ENCODE results near the gene UBE2V1. TPM values are rescaled to one million over a fixed set of nuclear protein-coding genes. Genes with fewer than 3 reads are reported as not detected.

UBE2V1 gene
- total and polyA plus RNA-seq, 2 donors from 2014 or later = 99.1 to 105 TPM

DNA sequence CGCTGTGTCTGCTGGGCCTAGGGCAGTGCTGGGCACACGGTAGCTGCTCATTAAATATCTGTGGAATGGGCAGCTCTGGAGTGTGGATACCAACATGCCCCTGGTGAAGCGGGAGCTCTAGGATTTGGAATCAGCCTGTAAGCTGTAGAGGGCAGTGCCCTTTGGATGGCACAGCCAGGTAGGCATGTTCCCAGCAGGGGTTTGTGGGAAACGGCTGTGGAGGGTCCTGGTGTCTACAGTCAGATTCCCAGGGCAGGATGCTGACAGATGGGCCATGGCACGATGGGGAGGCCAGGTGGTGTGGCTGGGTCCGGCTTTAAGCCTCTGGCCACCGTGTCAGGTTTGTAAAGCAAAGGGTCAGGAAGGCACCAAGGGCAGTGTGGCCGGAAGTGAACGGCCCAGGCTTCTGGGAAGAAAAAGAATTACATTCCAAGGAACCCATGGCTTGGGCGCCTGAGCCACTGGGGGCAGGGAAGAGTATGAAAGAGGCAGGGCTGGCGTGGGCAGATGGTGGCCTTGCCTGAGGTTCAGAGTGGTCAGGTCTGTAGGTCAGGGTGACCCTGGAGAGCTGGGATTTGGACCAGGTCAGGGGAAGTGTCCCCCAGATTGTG is 44.8 kb downstream of the UBE2V1 start:
- TF ChIP-seq, protein P1, sequence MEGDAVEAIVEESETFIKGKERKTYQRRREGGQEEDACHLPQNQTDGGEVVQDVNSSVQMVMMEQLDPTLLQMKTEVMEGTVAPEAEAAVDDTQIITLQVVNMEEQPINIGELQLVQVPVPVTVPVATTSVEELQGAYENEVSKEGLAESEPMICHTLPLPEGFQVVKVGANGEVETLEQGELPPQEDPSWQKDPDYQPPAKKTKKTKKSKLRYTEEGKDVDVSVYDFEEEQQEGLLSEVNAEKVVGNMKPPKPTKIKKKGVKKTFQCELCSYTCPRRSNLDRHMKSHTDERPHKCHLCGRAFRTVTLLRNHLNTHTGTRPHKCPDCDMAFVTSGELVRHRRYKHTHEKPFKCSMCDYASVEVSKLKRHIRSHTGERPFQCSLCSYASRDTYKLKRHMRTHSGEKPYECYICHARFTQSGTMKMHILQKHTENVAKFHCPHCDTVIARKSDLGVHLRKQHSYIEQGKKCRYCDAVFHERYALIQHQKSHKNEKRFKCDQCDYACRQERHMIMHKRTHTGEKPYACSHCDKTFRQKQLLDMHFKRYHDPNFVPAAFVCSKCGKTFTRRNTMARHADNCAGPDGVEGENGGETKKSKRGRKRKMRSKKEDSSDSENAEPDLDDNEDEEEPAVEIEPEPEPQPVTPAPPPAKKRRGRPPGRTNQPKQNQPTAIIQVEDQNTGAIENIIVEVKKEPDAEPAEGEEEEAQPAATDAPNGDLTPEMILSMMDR (IDR thresholded peaks at IDR 0.05; ENCODE audit: borderline replicate concordance, extremely low read depth, insufficient read depth) = no peak
- Histone ChIP-seq H3K36me3 (ENCODE audit: control insufficient read depth in 2 of 3, insufficient read depth in 3 of 3, low read length in 3 of 3) (no peaks in the 10 kb centered on the region), H3K4me1 (ENCODE audit: control insufficient read depth in 2 of 3, insufficient read depth in 2 of 3, low read depth in 1 of 3, low read length in 3 of 3) (peaks cover 0 to 6% (median 0%) of the 10 kb centered on the region in 3 donors), H3K4me3 (ENCODE audit: low read length in 3 of 3) (no peak overlapping the region), H3K27ac (ENCODE audit: low read depth in 2 of 2, low read length in 2 of 2) (no peak overlapping the region), H3K27me3 (ENCODE audit: control insufficient read depth, insufficient read depth, low read length) (no peaks in the 10 kb centered on the region), H3K9ac (ENCODE audit: low read length in 3 of 3) (no peak overlapping the region), H3K9me3 (ENCODE audit: control insufficient read depth in 2 of 3, insufficient read depth in 1 of 3, low read length in 3 of 3) (no peaks in the 10 kb centered on the region)
- peak in 1 of 5 donors; percentile 41 for DNase-seq
- intact Hi-C loops (cut with DNase I) = loop anchor here (5.0 kb wide), 1 partner anchor 86 kb away; the partner anchor contains the start of gene SNAI1
- no peak for FAIRE-seq

DNA sequence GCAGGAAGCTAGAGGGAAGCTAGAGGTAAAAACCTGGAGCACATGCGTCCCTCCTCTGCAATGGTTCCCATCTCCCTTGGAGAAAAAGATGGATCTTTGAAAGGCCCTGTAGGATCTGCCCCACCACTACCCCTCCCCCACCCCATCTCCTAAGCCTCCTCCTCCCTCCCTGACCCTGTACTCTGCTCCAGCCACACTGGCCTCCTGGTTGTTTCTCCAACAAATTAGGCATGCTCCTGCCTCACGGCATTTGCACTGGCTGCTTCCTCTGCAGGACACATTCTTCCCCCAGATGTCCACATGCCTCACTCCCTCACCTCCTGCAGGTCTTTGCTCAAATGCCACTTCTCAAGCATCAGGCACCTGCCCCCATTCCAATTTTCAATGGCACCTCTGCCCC is 45.5 kb downstream of the UBE2V1 start:
- TF ChIP-seq, protein P1 (IDR thresholded peaks at IDR 0.05; ENCODE audit: borderline replicate concordance, extremely low read depth, insufficient read depth) = no peak
- H3K36me3 ChIP-seq (ENCODE audit: control insufficient read depth in 2 of 3, insufficient read depth in 3 of 3, low read length in 3 of 3) = no peaks in the 10 kb centered on the region
- DNase-seq (peak in 1 of 5 donors; percentile 29), FAIRE-seq (no peak)
- no peaks in the 10 kb centered on the region for H3K9me3 ChIP-seq (ENCODE audit: control insufficient read depth in 2 of 3, insufficient read depth in 1 of 3, low read length in 3 of 3)
- no peak overlapping the region for H3K4me3 ChIP-seq (ENCODE audit: low read length in 3 of 3)
- H3K9ac ChIP-seq (ENCODE audit: low read length in 3 of 3) = no peak overlapping the region
- H3K4me1 ChIP-seq (ENCODE audit: control insufficient read depth in 2 of 3, insufficient read depth in 2 of 3, low read depth in 1 of 3, low read length in 3 of 3) = peaks cover 0 to 6% (median 0%) of the 10 kb centered on the region in 3 donors
- H3K27me3 ChIP-seq (ENCODE audit: control insufficient read depth, insufficient read depth, low read length) = no peaks in the 10 kb centered on the region
- H3K27ac ChIP-seq (ENCODE audit: low read depth in 2 of 2, low read length in 2 of 2) = no peak overlapping the region
- intact Hi-C loops (cut with DNase I) = loop anchor here (5.0 kb wide), 1 partner anchor 85 kb away; the partner anchor contains the start of gene SNAI1

DNA sequence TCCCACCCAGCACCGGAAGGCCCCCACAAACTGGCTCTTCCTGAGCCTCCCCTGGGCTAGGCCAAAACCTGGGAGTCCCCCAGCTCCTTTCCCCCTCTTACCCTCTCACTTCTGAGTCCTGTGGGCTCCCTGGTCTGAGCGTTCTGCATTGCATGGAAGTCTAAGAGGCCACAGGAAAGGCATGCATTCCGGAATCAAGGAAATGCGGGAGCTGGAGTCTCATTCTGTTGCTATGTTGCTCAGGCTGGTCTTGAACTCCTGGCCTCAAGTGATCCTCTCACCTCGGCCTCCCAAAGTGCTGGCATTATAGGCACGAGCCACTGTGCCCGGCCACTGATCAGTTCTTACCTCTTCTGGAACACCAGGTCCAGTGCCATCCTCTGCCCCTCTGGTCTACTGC is 45.9 kb downstream of the UBE2V1 start:
- FAIRE-seq (no peak), DNase-seq (peak in 1 of 5 donors; percentile 36)
- no peaks in the 10 kb centered on the region for H3K9me3 ChIP-seq (ENCODE audit: control insufficient read depth in 2 of 3, insufficient read depth in 1 of 3, low read length in 3 of 3)
- no peaks in the 10 kb centered on the region for H3K36me3 ChIP-seq (ENCODE audit: control insufficient read depth in 2 of 3, insufficient read depth in 3 of 3, low read length in 3 of 3)
- intact Hi-C loops (cut with DNase I) = loop anchor here (5.0 kb wide), 1 partner anchor 85 kb away; the partner anchor contains the start of gene SNAI1
- no peak overlapping the region for H3K27ac ChIP-seq (ENCODE audit: low read depth in 2 of 2, low read length in 2 of 2)
- TF ChIP-seq, protein P1 (IDR thresholded peaks at IDR 0.05; ENCODE audit: borderline replicate concordance, extremely low read depth, insufficient read depth) = no peak
- H3K27me3 ChIP-seq (ENCODE audit: control insufficient read depth, insufficient read depth, low read length) = no peaks in the 10 kb centered on the region
- peaks cover 0 to 6% (median 0%) of the 10 kb centered on the region in 3 donors for H3K4me1 ChIP-seq (ENCODE audit: control insufficient read depth in 2 of 3, insufficient read depth in 2 of 3, low read depth in 1 of 3, low read length in 3 of 3)
- H3K4me3 ChIP-seq (ENCODE audit: low read length in 3 of 3) = no peak overlapping the region
- no peak overlapping the region for H3K9ac ChIP-seq (ENCODE audit: low read length in 3 of 3)

All from kidney (tissue), 14 donors.